NK-92 treated with Interleukin-12 subunit alpha and Interleukin-12 subunit beta, amount 100 ng/mL, for 24 hours (cell line): ENCODE data around the gene MPL.
A peak's percentile ranks its signal among the peaks of the same experiment; 100 is the strongest.
"Not testable (repeated sequence)": the region's sequence is repeated elsewhere in the genome, so short reads cannot be mapped to it uniquely, and the experiment has no call there.

Source experiments
- DNase-seq: peaks from one replicate; lab custom pipeline; 2025; lab: John Stamatoyannopoulos, UW

MPL gene

GRCh38 chr1:43357251-43357650 lies 19.6 kb downstream of the MPL start:
- DNase-seq, result no peak

GRCh38 chr1:43358121-43358745 lies 20.6 kb downstream of the MPL start:
- no peak for DNase-seq

GRCh38 chr1:43358746-43359693 lies 21.4 kb downstream of the MPL start, which contains the start of gene CDC20:
Gene CDC20 (plus strand): TSS chr1:43358981. CDS start chr1:43359216, 235 bp downstream.
- DNase-seq, result peak; percentile 97

GRCh38 chr1:43359696-43360095 lies 22.1 kb downstream of the MPL start:
- DNase-seq, result no peak

- DNase-seq, result no peak
These were observed 23.0 kb downstream of the MPL start for GRCh38 chr1:43360616-43361015.

- DNase-seq, result no peak
These were observed 25.8 kb downstream of the MPL start for GRCh38 chr1:43363283-43363934.

GRCh38 chr1:43363935-43364525 lies 26.4 kb downstream of the MPL start:
- DNase-seq, result no peak

GRCh38 chr1:43365678-43366077 lies 28.1 kb downstream of the MPL start:
- DNase-seq, result no peak

GRCh38 chr1:43366179-43366578 lies 28.6 kb downstream of the MPL start:
- no peak for DNase-seq

GRCh38 chr1:43366601-43367025 lies 29.0 kb downstream of the MPL start:
- no peak for DNase-seq

- DNase-seq, result peak; percentile 80
These were observed 29.6 kb downstream of the MPL start for GRCh38 chr1:43367026-43367903.

- DNase-seq, result peak; percentile 82
These were observed 30.5 kb downstream of the MPL start, which contains the start of gene ELOVL1 for GRCh38 chr1:43367904-43368645. Gene ELOVL1 (minus strand): TSS chr1:43368011. CDS start chr1:43365609, 2,402 bp downstream.

GRCh38 chr1:43368646-43369020 lies 31.0 kb downstream of the MPL start:
- DNase-seq, result peak; percentile 11

- not testable (repeated sequence) for DNase-seq
These were observed 32.2 kb downstream of the MPL start for GRCh38 chr1:43369779-43370178.

GRCh38 chr1:43370564-43370963 lies 32.9 kb downstream of the MPL start:
- DNase-seq, result no peak

GRCh38 chr1:43372172-43372571 lies 34.6 kb downstream of the MPL start:
- no peak for DNase-seq

GRCh38 chr1:43373066-43373940 lies 35.7 kb downstream of the MPL start:
- no peak for DNase-seq

GRCh38 chr1:43376723-43377235 lies 39.2 kb downstream of the MPL start:
- DNase-seq, result no peak

GRCh38 chr1:43377831-43378230 lies 40.2 kb downstream of the MPL start:
- no peak for DNase-seq
